Neural cell (in vitro differentiated cells): ENCODE results near the gene TRMT6.

Source experiments
- EP300 ChIP-seq: fragments of 450-650 bp; conservative IDR thresholded peaks from 2 replicates; pipeline ENCODE4 v1.6.1; 2014; ENCODE audit warnings: antibody characterized with exemption, mild to moderate bottlenecking, moderate library complexity; ENCODE audit not compliant: poor library complexity, severe bottlenecking
- EZH2 ChIP-seq: fragments of 200-600, 300-800 bp; shearing (Covaris generic), sonication (generic); IDR thresholded peaks from 2 replicates; pipeline ENCODE4 v1.6.1; 2014; ENCODE audit warnings: antibody characterized with exemption, low read length, borderline replicate concordance, mild to moderate bottlenecking; ENCODE audit not compliant: insufficient read depth, poor library complexity, severe bottlenecking
- MXI1 ChIP-seq: fragments of 450-650 bp; conservative IDR thresholded peaks from 2 replicates; pipeline ENCODE4 v1.6.1; 2014; ENCODE audit warnings: antibody characterized with exemption, mild to moderate bottlenecking; ENCODE audit not compliant: poor library complexity, severe bottlenecking
- POLR2AphosphoS5 ChIP-seq: IDR thresholded peaks from 2 replicates; pipeline ENCODE4 v1.6.1; 2012
- RAD21 ChIP-seq: fragments of 450-650 bp; conservative IDR thresholded peaks from 2 replicates; pipeline ENCODE4 v1.6.1; 2014; ENCODE audit warnings: antibody characterized with exemption, mild to moderate bottlenecking, moderate library complexity
- SMC3 ChIP-seq: fragments of 450-650 bp; conservative IDR thresholded peaks from 2 replicates; pipeline ENCODE4 v1.6.1; 2014; ENCODE audit warnings: antibody characterized with exemption, mild to moderate bottlenecking, moderate library complexity; ENCODE audit not compliant: poor library complexity
- TF ChIP-seq, protein P1 (sequence below): fragments of 450-650 bp; IDR thresholded peaks from 2 replicates; pipeline ENCODE4 v1.5.1; 2014; ENCODE audit warnings: antibody characterized with exemption, mild to moderate bottlenecking, moderate library complexity; ENCODE audit not compliant: poor library complexity, severe bottlenecking

- no peak for TF ChIP-seq SMC3
- TF ChIP-seq, protein P1, sequence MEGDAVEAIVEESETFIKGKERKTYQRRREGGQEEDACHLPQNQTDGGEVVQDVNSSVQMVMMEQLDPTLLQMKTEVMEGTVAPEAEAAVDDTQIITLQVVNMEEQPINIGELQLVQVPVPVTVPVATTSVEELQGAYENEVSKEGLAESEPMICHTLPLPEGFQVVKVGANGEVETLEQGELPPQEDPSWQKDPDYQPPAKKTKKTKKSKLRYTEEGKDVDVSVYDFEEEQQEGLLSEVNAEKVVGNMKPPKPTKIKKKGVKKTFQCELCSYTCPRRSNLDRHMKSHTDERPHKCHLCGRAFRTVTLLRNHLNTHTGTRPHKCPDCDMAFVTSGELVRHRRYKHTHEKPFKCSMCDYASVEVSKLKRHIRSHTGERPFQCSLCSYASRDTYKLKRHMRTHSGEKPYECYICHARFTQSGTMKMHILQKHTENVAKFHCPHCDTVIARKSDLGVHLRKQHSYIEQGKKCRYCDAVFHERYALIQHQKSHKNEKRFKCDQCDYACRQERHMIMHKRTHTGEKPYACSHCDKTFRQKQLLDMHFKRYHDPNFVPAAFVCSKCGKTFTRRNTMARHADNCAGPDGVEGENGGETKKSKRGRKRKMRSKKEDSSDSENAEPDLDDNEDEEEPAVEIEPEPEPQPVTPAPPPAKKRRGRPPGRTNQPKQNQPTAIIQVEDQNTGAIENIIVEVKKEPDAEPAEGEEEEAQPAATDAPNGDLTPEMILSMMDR: no peak
- no peak for TF ChIP-seq EZH2
- TF ChIP-seq POLR2AphosphoS5: no peak
- TF ChIP-seq MXI1: no peak
- no peak for TF ChIP-seq EP300
- no peak for TF ChIP-seq RAD21
Measured at GRCh38 chr20:5969348-5969935, 19.1 kb upstream of the TRMT6 start.
